OCI-LY1 (cell line): ENCODE results near the gene ABR.

ENCODE experiments used
- H2AFZ ChIP-seq: fragments of 200-600 bp; sonication (generic), shearing (Covaris generic); 2 replicates; pipeline ENCODE4 v1.6.0; 2014; ENCODE audit warnings: antibody characterized with exemption, mild to moderate bottlenecking, low read length
- H3F3A ChIP-seq: fragments of 200-600 bp; sonication (generic), shearing (Covaris generic); 2 replicates; pipeline ENCODE4 v1.6.0; 2014; ENCODE audit warnings: mild to moderate bottlenecking, antibody characterized with exemption, low read length, moderate library complexity; ENCODE audit not compliant: insufficient read depth
- H3K27ac ChIP-seq: fragments of 200-600 bp; sonication (generic); 2 replicates; pipeline ENCODE4 v1.5.1; 2014; ENCODE audit warnings: low read length, mixed run types, mild to moderate bottlenecking, low read depth; ENCODE audit not compliant: poor library complexity, severe bottlenecking
- H3K27me3 ChIP-seq: fragments of 200-600 bp; sonication (generic); 2 replicates; pipeline ENCODE4 v1.6.0; 2014; ENCODE audit warnings: antibody characterized with exemption, mild to moderate bottlenecking, low read length, moderate library complexity; ENCODE audit not compliant: insufficient read depth
- H3K36me3 ChIP-seq: fragments of 200-600 bp; sonication (generic); 2 replicates; pipeline ENCODE4 v1.6.1; 2014; ENCODE audit warnings: mild to moderate bottlenecking, antibody characterized with exemption, low read length, moderate library complexity, mixed read lengths; ENCODE audit not compliant: insufficient read depth
- H3K4me1 ChIP-seq: fragments of 200-600 bp; sonication (generic); 2 replicates; pipeline ENCODE4 v1.5.1; 2014; ENCODE audit warnings: mild to moderate bottlenecking, low read length, moderate library complexity; ENCODE audit not compliant: insufficient read depth, severe bottlenecking
- H3K4me2 ChIP-seq: fragments of 200-600 bp; sonication (generic), shearing (Covaris generic); 2 replicates; pipeline ENCODE4 v1.6.1; 2014; ENCODE audit warnings: low read length
- H3K4me3 ChIP-seq: fragments of 200-600 bp; sonication (generic); 2 replicates; pipeline ENCODE4 v1.5.1; 2014; ENCODE audit warnings: low read length, low read depth, mild to moderate bottlenecking, mixed read lengths; ENCODE audit not compliant: poor library complexity, severe bottlenecking
- H3K79me2 ChIP-seq: fragments of 200-600 bp; shearing (Covaris generic); 2 replicates; pipeline ENCODE4 v1.6.1; 2016; ENCODE audit warnings: mixed run types, low read length, mixed read lengths; ENCODE audit not compliant: insufficient read depth
- H3K9ac ChIP-seq: fragments of 200-600 bp; sonication (generic), shearing (Covaris generic); 2 replicates; pipeline ENCODE4 v1.6.1; 2014; ENCODE audit warnings: mild to moderate bottlenecking, low read length, mixed read lengths
- H3K9me2 ChIP-seq: fragments of 200-600 bp; sonication (generic), shearing (Covaris generic); 2 replicates; pipeline ENCODE4 v1.6.1; 2014; ENCODE audit warnings: low read depth, mild to moderate bottlenecking, low read length, mixed read lengths
- H3K9me3 ChIP-seq: fragments of 200-600 bp; shearing (Covaris generic); 2 replicates; pipeline ENCODE4 v1.6.1; 2014; ENCODE audit warnings: low read length, mixed read lengths
- H4K20me1 ChIP-seq: fragments of 200-600 bp; sonication (generic), shearing (Covaris generic); 2 replicates; pipeline ENCODE4 v1.6.0; 2016; ENCODE audit warnings: mild to moderate bottlenecking, low read length; ENCODE audit not compliant: insufficient read depth
- CTCF ChIP-seq: fragments of 200-600 bp; sonication (generic), shearing (Covaris generic); IDR thresholded peaks from 2 replicates; pipeline ENCODE4 v1.5.1; 2017; ENCODE audit warnings: mild to moderate bottlenecking, antibody characterized with exemption, low read length, moderate library complexity, mixed read lengths
- EZH2 ChIP-seq: fragments of 200-600 bp; sonication (generic), shearing (Covaris generic); IDR thresholded peaks from 2 replicates; pipeline ENCODE4 v1.8.0; 2017; ENCODE audit warnings: borderline replicate concordance, mixed run types, mild to moderate bottlenecking, antibody characterized with exemption, low read length, moderate library complexity, mixed read lengths

The ABR gene

DNA sequence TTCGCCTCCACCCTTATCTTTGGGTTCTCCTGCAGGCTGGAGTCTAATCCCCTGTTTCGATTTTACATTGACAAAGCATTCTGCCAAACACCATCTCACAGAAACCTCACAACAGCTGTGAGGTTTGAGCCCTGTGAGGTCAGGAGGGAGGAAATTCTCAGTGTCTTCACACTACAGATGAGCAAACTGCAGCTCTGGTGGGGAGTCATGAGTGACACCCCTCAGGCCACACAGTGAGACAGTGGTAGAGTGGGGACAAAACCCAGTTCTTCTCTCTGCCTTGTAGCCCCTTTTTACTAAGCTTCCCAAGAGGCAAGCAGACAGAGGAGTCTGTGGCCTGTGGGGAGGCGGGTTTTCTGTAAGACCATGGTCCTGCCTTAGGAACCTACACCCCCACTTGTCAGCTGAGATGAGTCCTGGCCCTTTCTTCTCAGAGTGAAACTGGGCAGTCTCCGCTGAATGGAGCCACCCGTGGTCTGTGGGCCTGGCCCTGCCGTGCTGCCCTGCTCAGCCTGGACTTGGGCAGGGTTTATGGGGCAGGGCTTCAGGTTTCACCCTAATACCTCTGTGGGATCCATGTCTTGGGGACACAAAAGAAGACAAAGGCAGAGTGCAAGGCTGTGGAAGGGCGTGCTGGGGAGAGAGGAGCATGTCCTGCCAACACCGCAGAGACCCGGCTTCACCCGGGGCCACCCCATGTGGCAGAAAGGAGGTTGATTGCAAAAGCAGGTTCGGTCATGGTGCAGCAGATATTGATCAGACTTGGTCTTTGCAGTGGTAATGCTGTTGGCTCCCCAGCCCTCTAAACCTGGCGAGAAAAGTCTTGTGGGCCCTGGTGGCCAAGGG is 59.0 kb downstream of the ABR start:
- Histone ChIP-seq H3K27ac (no peak overlapping the region), H3K4me1 (peaks cover 28% of the 10 kb centered on the region)

DNA sequence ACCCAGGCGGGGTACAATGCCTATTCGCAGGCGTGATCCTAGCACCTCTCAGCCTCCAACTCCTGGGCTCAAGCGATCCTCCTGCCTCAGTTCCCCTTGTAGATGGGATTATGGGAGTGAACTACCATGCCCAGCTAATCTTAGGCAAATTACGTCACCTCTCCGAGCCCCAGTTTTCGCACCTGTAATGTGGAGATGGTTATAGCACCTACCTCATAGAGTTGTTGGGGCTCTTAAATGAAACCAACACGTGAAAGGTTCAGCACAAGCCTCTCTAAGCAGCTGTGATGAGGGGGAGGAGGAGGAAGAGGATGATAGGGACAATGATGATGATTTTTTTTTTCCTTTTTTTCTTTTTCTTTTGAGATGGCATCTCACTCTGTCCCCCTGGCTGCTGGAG is 59.9 kb downstream of the ABR start:
- no peak for TF ChIP-seq EZH2
- no peak for TF ChIP-seq CTCF
- Histone ChIP-seq H3K27ac (no peak overlapping the region), H3K9me2 (no peaks in the 10 kb centered on the region), H3K4me1 (peaks cover 25% of the 10 kb centered on the region), H4K20me1 (no peaks in the 10 kb centered on the region), H3K9me3 (no peaks in the 10 kb centered on the region), H3F3A (no peaks in the 10 kb centered on the region), H3K4me3 (no peak overlapping the region), H3K36me3 (peaks cover 11% of the 10 kb centered on the region; the same call in 1 of the 2 replicates), H3K79me2 (no peaks in the 10 kb centered on the region), H3K9ac (no peak overlapping the region), H3K27me3 (no peaks in the 10 kb centered on the region), H3K4me2 (no peak overlapping the region), H2AFZ (no peak overlapping the region)

More for the DNA sequence above, 59.0 kb downstream of the ABR start:
- H3K9me3 ChIP-seq: no peaks in the 10 kb centered on the region
- H3K27me3 ChIP-seq: no peaks in the 10 kb centered on the region
- H3K4me3 ChIP-seq: no peak overlapping the region
- H3K36me3 ChIP-seq: peaks cover 11% of the 10 kb centered on the region; the same call in 1 of the 2 replicates
- H3K79me2 ChIP-seq: no peaks in the 10 kb centered on the region
- H2AFZ ChIP-seq: no peak overlapping the region
- no peak overlapping the region for H3K9ac ChIP-seq
- H3K4me2 ChIP-seq: no peak overlapping the region
- H3K9me2 ChIP-seq: no peaks in the 10 kb centered on the region
- H3F3A ChIP-seq: no peaks in the 10 kb centered on the region
- TF ChIP-seq EZH2: no peak
- TF ChIP-seq CTCF: no peak
- H4K20me1 ChIP-seq: no peaks in the 10 kb centered on the region

DNA sequence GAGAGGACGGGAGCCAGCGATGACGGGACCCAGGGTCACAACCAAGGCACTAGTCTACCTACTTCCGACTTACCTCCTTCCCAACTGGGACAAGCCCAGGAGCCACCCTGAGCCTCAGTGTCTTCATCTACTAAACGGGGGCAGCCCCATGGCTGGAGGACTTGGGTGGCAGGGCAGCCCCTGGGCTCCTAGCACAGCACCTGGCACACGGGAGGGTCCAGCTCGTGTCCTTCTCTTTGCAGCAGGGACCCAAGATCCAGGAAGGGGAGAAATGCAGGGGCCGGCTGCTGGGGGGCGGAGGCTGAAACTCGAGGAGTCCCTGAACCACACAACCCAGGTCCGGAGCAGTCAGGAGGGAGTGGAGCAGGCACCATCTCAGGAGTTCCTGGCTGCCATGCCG is 63.2 kb downstream of the ABR start:
- Histone ChIP-seq H2AFZ (no peak overlapping the region), H3K9me2 (no peaks in the 10 kb centered on the region), H3K27ac (no peak overlapping the region), H3K4me3 (no peak overlapping the region), H3K27me3 (no peaks in the 10 kb centered on the region), H3K9ac (no peak overlapping the region), H3F3A (no peaks in the 10 kb centered on the region), H3K79me2 (no peaks in the 10 kb centered on the region), H4K20me1 (no peaks in the 10 kb centered on the region), H3K9me3 (no peaks in the 10 kb centered on the region), H3K4me1 (peaks cover 7% of the 10 kb centered on the region), H3K4me2 (no peak overlapping the region), H3K36me3 (peaks cover 7% of the 10 kb centered on the region; the same call in 1 of the 2 replicates)
- no peak for TF ChIP-seq EZH2
